Prostate gland (tissue), 2 donors: Measurements from ENCODE around the gene DDX11.

Experiments used
- CTCF ChIP-seq, 4 experiments: fragments of 200-600 bp in 2 of 4; fragments of 450-650 bp in 2 of 4; sonication (generic) in 2 of 4; IDR thresholded peaks; 1 replicate in 3 of 4; 2 replicates in 1 of 4; pipeline ENCODE4 v1.5.1; 2016 to 2019; ENCODE audit warnings: antibody characterized with exemption in 4 of 4, mild to moderate bottlenecking in 2 of 4, moderate library complexity in 2 of 4
- POLR2A ChIP-seq: fragments of 450-650 bp; IDR thresholded peaks from one replicate; pipeline ENCODE4 v1.6.1; 2016; ENCODE audit warnings: antibody characterized with exemption, mild to moderate bottlenecking
- POLR2AphosphoS5 ChIP-seq: sonication (generic); formaldehyde crosslinking; IDR thresholded peaks from one replicate; pipeline ENCODE4 v1.6.1; 2017; ENCODE audit warnings: antibody characterized with exemption

GRCh38 chr12:31120392-31121008 is 46.8 kb downstream of the DDX11 start:
- TF ChIP-seq CTCF (IDR thresholded peaks at IDR 0.05) = no peak
- no peak for TF ChIP-seq POLR2A
- TF ChIP-seq POLR2AphosphoS5 = no peak
